Peyer's patch (tissue), 4 donors: ENCODE measurements around the gene EPS15. TPM values are rescaled to one million over a fixed set of nuclear protein-coding genes. Genes with fewer than 3 reads are reported as not detected.
A peak's percentile ranks its signal among the peaks of the same experiment; 100 is the strongest.

ENCODE experiments used
- DNase-seq, 3 donors: peaks; one replicate each; pipeline ENCODE4 v3.0.0-alpha.2; 2017 to 2019
- H3K27ac ChIP-seq, 4 donors: fragments of 200-600 bp; sonication (generic); one replicate each; pipeline ENCODE4 v1.5.1; 2016 to 2019
- H3K27me3 ChIP-seq, 2 donors: fragments of 200-600 bp; sonication (generic); one replicate each; pipeline ENCODE4 v1.5.1; 2019
- H3K36me3 ChIP-seq, 3 donors: fragments of 200-600 bp; sonication (generic); one replicate each; pipeline ENCODE4 v1.5.1; 2016 to 2019
- H3K4me1 ChIP-seq, 4 donors: fragments of 200-600 bp; sonication (generic); one replicate each; pipeline ENCODE4 v1.5.1; 2016 to 2019
- H3K4me3 ChIP-seq, 4 donors: fragments of 200-600 bp; sonication (generic); 1 replicate in 3 of 4; 2 replicates in 1 of 4; pipeline ENCODE4 v1.5.1; 2016 to 2019; ENCODE audit warnings: mild to moderate bottlenecking in 1 of 4
- H3K9me3 ChIP-seq, 4 donors: fragments of 200-600 bp; sonication (generic); one replicate each; pipeline ENCODE4 v1.5.1; 2016 to 2019; ENCODE audit warnings: mild to moderate bottlenecking in 1 of 4
- CTCF ChIP-seq, 6 experiments: fragments of 450-650 bp in 4 of 6; fragments of 200-600 bp in 2 of 6; sonication (generic) in 1 of 6; IDR thresholded peaks; one replicate each; pipeline ENCODE4 v1.5.1; 2017 to 2019; ENCODE audit warnings: antibody characterized with exemption in 6 of 6, mild to moderate bottlenecking in 3 of 6, moderate library complexity in 1 of 6
- POLR2A ChIP-seq, 2 donors: fragments of 450-650 bp; IDR thresholded peaks; one replicate each; pipeline ENCODE4 v1.5.1; 2017; ENCODE audit warnings: antibody characterized with exemption in 2 of 2, mild to moderate bottlenecking in 2 of 2, moderate library complexity in 2 of 2
- total RNA-seq, 4 donors: library from RNA; depleted of rRNA; stranded (reverse); fragments of >200 nt; gene quantifications; one replicate each; pipeline ENCODE4 v1.1.0, GENCODE V29; 2016

EPS15 gene
- total RNA-seq, 4 donors from 2014 or later: 48.9 to 160 (median 65.6) TPM

- no peak for DNase-seq
- no peaks in the 10 kb centered on the region for H3K36me3 ChIP-seq
- TF ChIP-seq CTCF (IDR thresholded peaks at IDR 0.05) (no peak), POLR2A (IDR thresholded peaks at IDR 0.05) (no peak)
- no peaks in the 10 kb centered on the region for H3K9me3 ChIP-seq
- H3K4me3 ChIP-seq: peak overlapping the region in 2 of 4 donors; percentile 79 to 98
- peak overlapping the region; percentile 21 to 100 (median 94) for H3K27ac ChIP-seq
- H3K4me1 ChIP-seq: peaks cover 0 to 48% (median 16%) of the 10 kb centered on the region in 4 donors
- no peaks in the 10 kb centered on the region for H3K27me3 ChIP-seq
Observed at GRCh38 chr1:51516649-51517158, 2.4 kb downstream of the EPS15 start.

- Histone ChIP-seq H3K36me3 (no peaks in the 10 kb centered on the region), H3K27ac (peak overlapping the region; percentile 21 to 100 (median 58)), H3K27me3 (no peaks in the 10 kb centered on the region), H3K4me3 (peak overlapping the region in 1 of 4 donors; percentile 41), H3K9me3 (no peaks in the 10 kb centered on the region), H3K4me1 (peaks cover 0 to 48% (median 17%) of the 10 kb centered on the region in 4 donors)
- TF ChIP-seq POLR2A (IDR thresholded peaks at IDR 0.05) (no peak), CTCF (IDR thresholded peaks at IDR 0.05) (no peak)
- DNase-seq: no peak
Observed at GRCh38 chr1:51515982-51516648, 3.0 kb downstream of the EPS15 start.

- Histone ChIP-seq H3K27me3 (no peaks in the 10 kb centered on the region), H3K4me1 (peaks cover 0 to 48% (median 17%) of the 10 kb centered on the region in 4 donors)
Observed at GRCh38 chr1:51515312-51515960, 3.6 kb downstream of the EPS15 start.

GRCh38 chr1:51514733-51515132 is 4.3 kb downstream of the EPS15 start:
- no peak for TF ChIP-seq POLR2A (IDR thresholded peaks at IDR 0.05)
- TF ChIP-seq CTCF (IDR thresholded peaks at IDR 0.05): no peak
- Histone ChIP-seq H3K27ac (peak overlapping the region; percentile 27 to 53 (median 39)), H3K27me3 (no peaks in the 10 kb centered on the region), H3K4me1 (peaks cover 0 to 47% (median 17%) of the 10 kb centered on the region in 4 donors), H3K36me3 (no peaks in the 10 kb centered on the region), H3K4me3 (peak overlapping the region; percentile 0 to 45 (median 26)), H3K9me3 (no peaks in the 10 kb centered on the region)
- DNase-seq: no peak

More at GRCh38 chr1:51515312-51515960, 3.6 kb downstream of the EPS15 start:
- no peak for DNase-seq
- H3K27ac ChIP-seq: peak overlapping the region in 3 of 4 donors; percentile 27 to 49 (median 29)
- TF ChIP-seq POLR2A (IDR thresholded peaks at IDR 0.05): no peak
- TF ChIP-seq CTCF (IDR thresholded peaks at IDR 0.05): no peak
- no peaks in the 10 kb centered on the region for H3K36me3 ChIP-seq
- H3K4me3 ChIP-seq: peak overlapping the region in 2 of 4 donors; percentile 10 to 41
- H3K9me3 ChIP-seq: no peaks in the 10 kb centered on the region

GRCh38 chr1:51512606-51513005 is 6.5 kb downstream of the EPS15 start:
- Histone ChIP-seq H3K27ac (no peak overlapping the region), H3K4me3 (no peak overlapping the region), H3K9me3 (no peaks in the 10 kb centered on the region), H3K27me3 (no peaks in the 10 kb centered on the region), H3K4me1 (peaks cover 0 to 48% (median 14%) of the 10 kb centered on the region in 4 donors), H3K36me3 (no peaks in the 10 kb centered on the region)
- no peak for DNase-seq
- no peak for TF ChIP-seq POLR2A (IDR thresholded peaks at IDR 0.05)
- no peak for TF ChIP-seq CTCF (IDR thresholded peaks at IDR 0.05)
